Tibial nerve (tissue), 4 donors: ENCODE measurements around the gene FBP1. TPM values are rescaled to one million over a fixed set of nuclear protein-coding genes. Genes with fewer than 3 reads are reported as not detected.

Experiments
- DNase-seq, 2 donors: peaks; one replicate each; pipeline ENCODE4 v3.0.0-alpha.2; 2019; ENCODE audit warnings: low spot score in 2 of 2
- H3K27ac ChIP-seq, 4 donors: fragments of 200-600 bp; sonication (generic) in 3 of 4; one replicate each; pipeline ENCODE4 v1.5.1; 2017 to 2019; ENCODE audit warnings: mild to moderate bottlenecking in 1 of 4
- H3K27me3 ChIP-seq, 2 donors: fragments of 200-600 bp; sonication (generic) in 1 of 2; one replicate each; pipeline versions ENCODE4 v1.5.1 to v1.6.0; 2017 to 2019
- H3K36me3 ChIP-seq, 3 donors: fragments of 200-600 bp; sonication (generic); one replicate each; pipeline ENCODE4 v1.5.1; 2018 to 2019
- H3K4me1 ChIP-seq, 4 donors: fragments of 200-600 bp; sonication (generic) in 3 of 4; one replicate each; pipeline ENCODE4 v1.5.1; 2017 to 2019
- H3K4me3 ChIP-seq, 4 donors: fragments of 200-600 bp; sonication (generic) in 3 of 4; one replicate each; pipeline ENCODE4 v1.5.1; 2017 to 2019; ENCODE audit warnings: mild to moderate bottlenecking in 1 of 4, moderate library complexity in 1 of 4
- H3K9me3 ChIP-seq, 4 donors: fragments of 200-600 bp; sonication (generic) in 3 of 4; one replicate each; pipeline ENCODE4 v1.5.1; 2017 to 2019
- EP300 ChIP-seq, 2 donors: sonication (generic); formaldehyde crosslinking; IDR thresholded peaks; one replicate each; pipeline ENCODE4 v1.6.1; 2017; ENCODE audit warnings: antibody characterized with exemption in 2 of 2, mild to moderate bottlenecking in 1 of 2
- POLR2A ChIP-seq, 2 donors: fragments of 450-650 bp; IDR thresholded peaks; one replicate each; pipeline ENCODE4 v1.6.1; 2017; ENCODE audit warnings: antibody characterized with exemption in 2 of 2, mild to moderate bottlenecking in 2 of 2, moderate library complexity in 2 of 2
- WGBS, 2 donors: methylation state at CpG; one replicate each; pipeline ENCODE4 v1.1.5; 2018; 5-methylcytosine and 5-hydroxymethylcytosine counted together
- total RNA-seq, 4 donors: library from RNA; depleted of rRNA; stranded (reverse); fragments of >200 nt; gene quantifications; one replicate each; pipeline ENCODE4 v1.1.0, GENCODE V29; 2016
- TF ChIP-seq, protein P1 (sequence below), 5 experiments: fragments of 200-600 bp in 3 of 5; fragments of 450-650 bp in 2 of 5; sonication (generic) in 3 of 5; IDR thresholded peaks; one replicate each; pipeline ENCODE4 v1.5.1; 2016 to 2019; ENCODE audit warnings: antibody characterized with exemption in 5 of 5, mild to moderate bottlenecking in 3 of 5, moderate library complexity in 2 of 5

FBP1 gene
- total RNA-seq, 4 donors from 2014 or later, result 4.8 to 8.6 (median 5.8) TPM

DNA sequence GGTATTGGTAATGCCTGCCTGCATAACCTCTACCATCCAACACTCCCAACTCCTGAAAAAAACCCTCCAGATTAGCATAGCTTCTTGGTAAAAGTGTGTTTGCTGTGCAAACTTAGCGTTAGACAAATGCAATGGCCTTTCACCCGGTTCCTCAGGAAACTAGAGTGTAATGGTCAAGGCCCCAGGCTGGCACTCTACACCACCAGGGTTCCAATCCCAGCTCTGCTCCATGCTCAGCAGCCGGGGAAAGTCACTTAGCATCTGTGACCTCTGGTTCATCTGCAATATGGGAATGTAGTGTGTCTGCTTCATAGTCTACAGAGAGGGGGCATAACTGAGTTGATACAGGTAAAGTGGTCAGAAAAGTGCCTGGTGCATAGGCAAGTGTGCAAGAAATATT lies 9.0 kb downstream of the FBP1 start:
- Histone ChIP-seq H3K4me1 (no peaks in the 10 kb centered on the region), H3K27me3 (no peaks in the 10 kb centered on the region), H3K36me3 (no peaks in the 10 kb centered on the region), H3K27ac (no peak overlapping the region), H3K9me3 (no peaks in the 10 kb centered on the region), H3K4me3 (no peak overlapping the region)
- TF ChIP-seq, protein P1, sequence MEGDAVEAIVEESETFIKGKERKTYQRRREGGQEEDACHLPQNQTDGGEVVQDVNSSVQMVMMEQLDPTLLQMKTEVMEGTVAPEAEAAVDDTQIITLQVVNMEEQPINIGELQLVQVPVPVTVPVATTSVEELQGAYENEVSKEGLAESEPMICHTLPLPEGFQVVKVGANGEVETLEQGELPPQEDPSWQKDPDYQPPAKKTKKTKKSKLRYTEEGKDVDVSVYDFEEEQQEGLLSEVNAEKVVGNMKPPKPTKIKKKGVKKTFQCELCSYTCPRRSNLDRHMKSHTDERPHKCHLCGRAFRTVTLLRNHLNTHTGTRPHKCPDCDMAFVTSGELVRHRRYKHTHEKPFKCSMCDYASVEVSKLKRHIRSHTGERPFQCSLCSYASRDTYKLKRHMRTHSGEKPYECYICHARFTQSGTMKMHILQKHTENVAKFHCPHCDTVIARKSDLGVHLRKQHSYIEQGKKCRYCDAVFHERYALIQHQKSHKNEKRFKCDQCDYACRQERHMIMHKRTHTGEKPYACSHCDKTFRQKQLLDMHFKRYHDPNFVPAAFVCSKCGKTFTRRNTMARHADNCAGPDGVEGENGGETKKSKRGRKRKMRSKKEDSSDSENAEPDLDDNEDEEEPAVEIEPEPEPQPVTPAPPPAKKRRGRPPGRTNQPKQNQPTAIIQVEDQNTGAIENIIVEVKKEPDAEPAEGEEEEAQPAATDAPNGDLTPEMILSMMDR (IDR thresholded peaks at IDR 0.05), result no peak
- no peak for TF ChIP-seq POLR2A (IDR thresholded peaks at IDR 0.05)
- TF ChIP-seq EP300 (IDR thresholded peaks at IDR 0.05), result no peak
- no peak for DNase-seq
- WGBS, 2 donors, result 85 to 90% methylated on average over 3 of the region's 3 CpGs

DNA sequence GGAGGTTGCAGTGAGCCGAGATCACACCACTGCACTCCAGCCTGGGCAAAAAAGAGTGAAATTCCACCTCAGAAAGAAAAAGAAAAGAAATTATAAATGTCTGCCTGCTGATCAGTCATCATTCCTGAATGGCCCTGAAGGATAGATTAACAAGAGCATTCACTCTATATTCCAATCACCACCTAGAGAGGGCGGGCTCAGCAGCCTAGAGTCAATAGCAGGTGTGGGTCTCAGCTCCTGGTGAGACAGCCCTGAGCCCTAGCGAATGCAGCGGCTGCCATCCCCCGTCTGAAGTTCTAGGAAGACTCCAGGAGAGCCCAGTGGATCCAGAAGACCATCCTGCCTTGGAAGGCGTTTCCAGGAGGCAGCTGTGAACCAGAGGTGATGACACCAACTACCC lies 12.0 kb downstream of the FBP1 start:
- 82 to 92% methylated on average over 6 of the region's 6 CpGs for WGBS, 2 donors
- Histone ChIP-seq H3K4me1 (peaks cover 0 to 8% (median 0%) of the 10 kb centered on the region in 4 donors), H3K36me3 (no peaks in the 10 kb centered on the region), H3K27ac (no peak overlapping the region), H3K9me3 (no peaks in the 10 kb centered on the region), H3K27me3 (no peaks in the 10 kb centered on the region), H3K4me3 (no peak overlapping the region)
- no peak for TF ChIP-seq EP300 (IDR thresholded peaks at IDR 0.05)
- no peak for TF ChIP-seq POLR2A (IDR thresholded peaks at IDR 0.05)
- DNase-seq, result no peak

GRCh38 chr9:94625835-94626234 lies 13.5 kb downstream of the FBP1 start:
- TF ChIP-seq, protein P1 (IDR thresholded peaks at IDR 0.05), result no peak
- TF ChIP-seq EP300 (IDR thresholded peaks at IDR 0.05) (no peak), POLR2A (IDR thresholded peaks at IDR 0.05) (no peak)
- Histone ChIP-seq H3K4me1 (peaks cover 0 to 8% (median 0%) of the 10 kb centered on the region in 4 donors), H3K4me3 (no peak overlapping the region), H3K27me3 (no peaks in the 10 kb centered on the region), H3K27ac (no peak overlapping the region), H3K9me3 (no peaks in the 10 kb centered on the region), H3K36me3 (no peaks in the 10 kb centered on the region)
- 85 to 88% methylated on average over 12 of the region's 12 CpGs for WGBS, 2 donors
- DNase-seq, result no peak

GRCh38 chr9:94624629-94625028 lies 14.7 kb downstream of the FBP1 start:
- TF ChIP-seq POLR2A (IDR thresholded peaks at IDR 0.05) (no peak), EP300 (IDR thresholded peaks at IDR 0.05) (no peak)
- TF ChIP-seq, protein P1 (IDR thresholded peaks at IDR 0.05), result no peak
- Histone ChIP-seq H3K4me3 (no peak overlapping the region), H3K27me3 (no peaks in the 10 kb centered on the region), H3K4me1 (peaks cover 0 to 8% (median 0%) of the 10 kb centered on the region in 4 donors), H3K36me3 (no peaks in the 10 kb centered on the region), H3K27ac (peak overlapping the region in 1 of 4 donors; percentile 49), H3K9me3 (no peaks in the 10 kb centered on the region)
- WGBS, 2 donors, result 44% methylated on average over 4 of the region's 4 CpGs
- no peak for DNase-seq

DNA sequence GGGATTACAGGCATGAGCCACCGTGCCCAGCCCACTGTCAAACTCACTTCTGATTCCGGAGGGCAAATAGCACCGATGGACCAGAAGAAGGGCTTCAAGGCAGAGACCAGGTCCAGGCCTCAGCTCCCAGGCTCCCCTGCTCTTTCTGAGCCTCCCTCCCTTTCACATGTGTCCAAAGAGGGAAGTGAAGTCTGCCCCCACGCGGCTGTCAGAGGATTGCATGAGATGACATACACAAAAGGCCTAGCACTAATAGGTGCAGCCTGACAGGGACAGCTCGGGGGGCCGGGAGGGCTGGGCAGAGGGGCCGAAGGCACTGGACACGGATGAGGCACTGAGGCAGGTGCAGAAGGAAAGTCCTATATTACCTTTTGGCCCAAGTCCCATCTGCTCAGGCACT lies 16.1 kb downstream of the FBP1 start:
- peaks cover 0 to 8% (median 0%) of the 10 kb centered on the region in 4 donors for H3K4me1 ChIP-seq
- WGBS, 2 donors, result 70 to 72% methylated on average over 9 of the region's 9 CpGs

More for the DNA sequence above, 16.1 kb downstream of the FBP1 start:
- no peak for DNase-seq
- Histone ChIP-seq H3K36me3 (no peaks in the 10 kb centered on the region), H3K27me3 (no peaks in the 10 kb centered on the region), H3K4me3 (no peak overlapping the region), H3K9me3 (no peaks in the 10 kb centered on the region), H3K27ac (no peak overlapping the region)
- TF ChIP-seq EP300 (IDR thresholded peaks at IDR 0.05) (no peak), POLR2A (IDR thresholded peaks at IDR 0.05) (no peak)
- TF ChIP-seq, protein P1 (IDR thresholded peaks at IDR 0.05), result peak in 1 of 5 experiments; percentile 28
